Stimulated activated CD4-positive, alpha-beta T cell treated with anti-CD3 and anti-CD28 coated beads, Interleukin-12 subunit alpha, Interleukin-12 subunit beta, amount 100 ng/mL, for 24 hours (primary cell): ENCODE data around the gene MYO1B.

Experiments
- DNase-seq, 2 experiments: peaks; one replicate each; pipeline ENCODE4 v3.0.0-alpha.2; 2020; ENCODE audit warnings: low read depth in 2 of 2

Gene MYO1B

GRCh38 chr2:191226196-191226595 is 19.0 kb upstream of the MYO1B start:
- no peak for DNase-seq

- DNase-seq, result no peak
Measured at GRCh38 chr2:191228333-191228732, 16.9 kb upstream of the MYO1B start.

- no peak for DNase-seq
Measured at GRCh38 chr2:191228861-191229260, 16.3 kb upstream of the MYO1B start.

DNA sequence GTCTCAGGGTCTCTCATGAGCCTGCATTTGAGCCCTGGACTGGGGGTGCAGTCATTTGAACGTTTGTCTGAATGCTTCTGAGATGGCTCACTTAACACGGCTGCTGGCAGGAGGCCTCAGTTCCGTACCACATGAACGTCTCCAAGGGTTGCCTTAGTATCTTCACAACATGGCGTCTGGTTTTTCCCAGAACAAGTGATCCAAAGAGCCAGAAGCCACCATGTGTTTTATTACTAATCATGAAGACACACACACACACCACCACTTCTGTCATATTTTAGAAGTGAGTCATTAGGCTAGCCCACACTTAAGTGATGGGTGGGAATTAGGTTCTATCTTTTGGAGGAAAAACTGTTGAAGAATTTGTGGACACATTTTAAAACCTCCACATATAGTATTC is 15.0 kb upstream of the MYO1B start:
- DNase-seq, result no peak

- DNase-seq, result no peak
Measured at GRCh38 chr2:191231995-191232394, 13.2 kb upstream of the MYO1B start.

DNA sequence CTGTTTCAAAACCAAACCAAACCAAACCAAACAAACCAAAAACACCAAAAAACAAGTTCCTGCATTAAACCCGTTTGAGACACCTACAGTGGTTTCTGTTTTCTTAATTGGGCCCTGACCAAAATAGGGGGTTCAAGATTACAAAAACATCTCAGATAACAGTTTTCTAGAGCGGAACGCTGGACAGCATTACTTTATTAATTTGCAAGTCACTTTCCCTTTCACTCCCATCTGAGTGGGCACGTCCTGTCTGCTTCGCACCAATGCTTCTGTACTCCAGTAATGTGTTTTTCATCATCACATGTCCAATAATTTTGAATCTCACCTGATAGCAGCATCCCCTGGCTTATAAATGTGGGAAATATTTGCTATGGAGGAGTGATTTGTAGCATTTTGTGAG is 11.7 kb upstream of the MYO1B start:
- no peak for DNase-seq

- DNase-seq, result no peak
Measured at GRCh38 chr2:191234376-191234775, 10.8 kb upstream of the MYO1B start.

DNA sequence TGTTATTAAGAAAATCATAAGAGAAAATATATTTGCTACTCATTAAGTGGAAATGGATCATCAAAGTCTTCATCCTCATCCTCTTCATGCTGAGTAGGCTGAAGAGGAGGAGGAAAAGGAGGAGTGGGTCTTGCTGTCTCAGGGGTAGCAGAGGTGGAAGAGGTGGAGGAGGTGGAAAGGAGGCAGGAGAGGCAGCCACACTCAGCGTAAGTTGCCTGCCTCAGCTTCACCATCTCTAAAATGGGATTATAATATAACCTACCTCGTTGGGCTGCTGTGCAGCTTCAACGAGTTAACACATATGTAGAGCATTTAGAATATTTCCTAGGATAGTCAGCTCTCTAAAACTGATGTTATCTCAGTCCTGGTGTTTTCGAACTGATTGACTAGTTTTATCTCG is 4.3 kb upstream of the MYO1B start:
- no peak for DNase-seq

- no peak for DNase-seq
Measured at GRCh38 chr2:191241418-191241817, 3.8 kb upstream of the MYO1B start.

GRCh38 chr2:191243154-191243553 is 2.0 kb upstream of the MYO1B start:
- no peak for DNase-seq

DNA sequence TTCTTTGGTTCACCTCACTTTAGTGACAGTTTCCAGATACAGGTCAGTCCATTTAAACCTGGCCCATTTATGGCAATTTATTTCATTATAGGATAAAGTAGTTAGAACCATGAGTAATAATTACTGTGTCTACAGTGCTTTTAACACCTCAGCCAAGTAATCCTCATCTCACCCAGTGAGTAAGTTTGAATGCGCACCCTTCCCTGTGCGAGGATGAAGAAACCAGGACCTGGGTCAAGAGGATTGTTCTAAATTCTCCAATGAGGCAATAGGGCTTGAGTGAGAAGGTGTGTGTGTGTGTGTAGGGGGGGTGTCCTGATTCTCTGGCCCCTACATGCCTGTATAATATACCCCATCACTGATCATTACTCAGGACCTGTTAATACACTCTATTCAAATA is 854 bp upstream of the MYO1B start:
- DNase-seq, result no peak

- peak in 1 of 2 experiments; percentile 30 for DNase-seq
Measured at GRCh38 chr2:191245869-191246531, 796 bp downstream of the MYO1B start.

- no peak for DNase-seq
Measured at GRCh38 chr2:191246820-191247380, 1.7 kb downstream of the MYO1B start.

GRCh38 chr2:191247381-191248057 is 2.3 kb downstream of the MYO1B start:
- no peak for DNase-seq

- no peak for DNase-seq
Measured at GRCh38 chr2:191249156-191249813, 4.1 kb downstream of the MYO1B start.

DNA sequence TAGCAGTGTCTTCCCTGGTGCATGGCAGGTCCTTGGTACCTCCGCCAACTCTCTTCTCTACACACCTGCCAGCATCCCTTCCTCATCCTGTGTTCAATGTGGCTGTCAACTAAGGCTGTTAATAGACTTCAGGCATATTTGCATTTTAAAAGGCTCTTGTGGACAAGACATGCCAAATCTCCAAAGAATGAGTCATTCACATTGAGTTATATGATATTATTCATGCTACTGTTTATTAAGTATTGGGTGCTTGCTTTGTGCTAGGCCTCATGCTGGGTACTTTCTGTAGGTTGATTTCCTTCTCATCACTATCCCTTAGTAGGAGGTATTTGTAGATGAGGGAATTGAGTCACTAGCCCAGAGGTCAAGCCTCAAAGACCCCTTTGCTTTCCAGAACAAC is 5.2 kb downstream of the MYO1B start:
- no peak for DNase-seq

- no peak for DNase-seq
Measured at GRCh38 chr2:191250986-191251385, 5.8 kb downstream of the MYO1B start.

GRCh38 chr2:191252699-191253098 is 7.5 kb downstream of the MYO1B start:
- no peak for DNase-seq

DNA sequence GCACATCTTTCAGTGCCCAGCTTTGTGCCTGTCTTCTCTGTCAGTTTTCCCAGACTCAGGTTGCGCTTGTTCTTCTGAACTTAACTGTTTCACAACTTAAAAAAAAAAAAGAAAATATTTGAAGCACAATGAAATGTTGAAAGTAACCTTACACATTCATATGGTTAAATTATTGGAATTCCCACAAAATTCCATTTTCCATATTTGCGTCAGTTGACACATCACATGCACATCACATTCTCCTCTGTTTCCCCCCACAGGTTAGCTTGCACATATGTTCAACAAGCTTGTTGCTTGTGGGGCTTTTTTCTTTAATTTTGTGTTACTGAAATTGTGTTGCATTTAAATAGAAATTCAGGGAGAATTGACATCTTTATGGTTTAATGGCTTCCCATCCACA is 8.3 kb downstream of the MYO1B start:
- DNase-seq, result no peak

GRCh38 chr2:191255271-191255670 is 10.1 kb downstream of the MYO1B start:
- DNase-seq, result no peak

- no peak for DNase-seq
Measured at GRCh38 chr2:191255756-191256312, 10.6 kb downstream of the MYO1B start.

GRCh38 chr2:191257934-191258333 is 12.7 kb downstream of the MYO1B start:
- no peak for DNase-seq

DNA sequence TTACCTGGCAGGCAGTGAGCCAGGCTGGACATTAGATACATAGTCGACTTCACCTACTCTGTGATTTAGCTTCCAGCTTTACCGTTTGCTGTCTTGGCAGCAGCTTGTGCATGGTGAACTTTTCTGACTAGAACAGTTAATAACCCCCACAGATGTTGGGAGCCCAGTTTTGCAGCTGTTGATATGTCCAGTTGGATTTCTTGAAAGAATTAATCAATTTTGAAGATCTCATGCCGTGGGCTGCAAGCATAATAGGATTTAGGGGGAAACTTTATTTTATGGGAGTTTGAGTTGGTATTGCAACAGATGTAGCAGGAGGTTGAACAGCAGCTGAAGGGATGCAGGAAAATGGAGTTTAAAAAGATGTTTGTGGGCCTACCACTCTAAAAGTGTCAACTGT is 13.8 kb downstream of the MYO1B start:
- DNase-seq, result no peak
